Measurements from ENCODE around the gene TBC1D3B. TPM values are rescaled to one million over a fixed set of nuclear protein-coding genes. Genes with fewer than 3 reads are reported as not detected.
"Not testable (repeated sequence)": the region's sequence is repeated elsewhere in the genome, so short reads cannot be mapped to it uniquely, and the experiment has no call there.

Gene TBC1D3B
- 7.1 TPM for polyA plus RNA-seq
- long read RNA-seq, donor 1, result 0 reads
- long read RNA-seq, donor 2, result 0 reads
- long read RNA-seq, donor 3, result 0 reads
- long read RNA-seq, donor 4, result 0 reads
- long read RNA-seq, donor 5, result 0 reads
- long read RNA-seq, donor 6, result 0 reads
- long read RNA-seq, donor 7, result 0 reads
- long read RNA-seq, donor 8, result 0 reads
- long read RNA-seq, donor 9, result 0 reads
- long read RNA-seq, donor 10, result 0 reads
- long read RNA-seq, donor 11, result 0 reads

DNA sequence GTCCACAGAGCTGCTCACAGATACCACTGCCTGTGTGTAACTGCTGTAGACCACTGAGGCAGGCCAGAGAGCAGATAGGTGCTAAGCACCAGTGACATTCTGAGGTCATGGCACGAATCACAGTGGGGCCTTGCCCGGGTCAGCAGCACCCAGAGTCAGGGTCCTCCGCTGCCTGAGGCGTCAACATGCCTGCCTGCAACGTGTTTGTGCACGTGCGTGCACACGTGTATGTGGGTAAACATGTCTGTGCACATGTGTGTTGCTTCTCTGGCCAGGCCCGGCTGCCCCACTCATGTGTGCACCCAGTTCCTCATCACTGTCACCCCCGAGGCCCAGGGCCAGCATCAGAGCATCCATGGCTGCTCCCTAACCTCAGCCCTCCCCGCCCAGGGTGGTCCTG lies at the start of gene TBC1D3B:
TBC1D3B (minus strand) TSS at position 101 of the 400 bp plus-strand sequence. CDS start 1,586 bp downstream, outside the sequence.
- DNase-seq, result not testable (repeated sequence)
- no CpG with 5 or more reads among the region's 11 CpGs for WGBS (ENCODE audit: insufficient coverage, low lambda C conversion rate)

DNA sequence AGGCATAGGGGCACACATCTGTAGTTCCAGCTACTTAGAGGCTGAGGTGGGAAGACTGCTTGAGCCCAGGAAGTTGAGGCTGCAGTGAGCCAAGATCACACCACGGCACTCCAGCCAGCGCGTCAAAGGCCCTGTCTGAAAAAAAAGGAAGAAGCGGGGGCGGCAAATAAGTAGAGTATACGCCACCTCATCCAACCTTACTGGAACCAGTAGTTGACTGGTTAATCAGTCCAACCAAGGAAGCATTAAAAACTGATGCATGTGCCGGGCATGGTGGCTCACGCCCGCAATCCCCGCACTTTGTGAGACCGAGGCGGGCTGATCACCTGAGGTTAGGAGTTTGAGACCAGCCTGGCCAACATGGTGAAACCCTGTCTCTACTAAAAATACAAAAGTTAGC lies 46.5 kb upstream of the TBC1D3B start:
- H3K4me3 ChIP-seq (ENCODE audit: low read length); H3K4me1 ChIP-seq (ENCODE audit: control insufficient read depth, insufficient read depth, low read length); H3K27ac ChIP-seq (ENCODE audit: low read length); DNase-seq; H3K36me3 ChIP-seq (ENCODE audit: control insufficient read depth, insufficient read depth, low read length); H3K9me3 ChIP-seq (ENCODE audit: control insufficient read depth, low read depth, low read length); H3K27me3 ChIP-seq (ENCODE audit: control insufficient read depth, insufficient read depth, low read length): not testable (repeated sequence)
- WGBS (ENCODE audit: insufficient coverage, low lambda C conversion rate), result no CpG with 5 or more reads among the region's 12 CpGs

More for the DNA sequence above, at the start of gene TBC1D3B:
- not testable (repeated sequence) for H3K36me3 ChIP-seq (ENCODE audit: control insufficient read depth, insufficient read depth, low read length); H3K4me3 ChIP-seq (ENCODE audit: low read length); H3K27ac ChIP-seq (ENCODE audit: low read length); H3K27me3 ChIP-seq (ENCODE audit: control insufficient read depth, insufficient read depth, low read length); H3K4me1 ChIP-seq (ENCODE audit: control insufficient read depth, insufficient read depth, low read length); H3K9me3 ChIP-seq (ENCODE audit: control insufficient read depth, low read depth, low read length)

DNA sequence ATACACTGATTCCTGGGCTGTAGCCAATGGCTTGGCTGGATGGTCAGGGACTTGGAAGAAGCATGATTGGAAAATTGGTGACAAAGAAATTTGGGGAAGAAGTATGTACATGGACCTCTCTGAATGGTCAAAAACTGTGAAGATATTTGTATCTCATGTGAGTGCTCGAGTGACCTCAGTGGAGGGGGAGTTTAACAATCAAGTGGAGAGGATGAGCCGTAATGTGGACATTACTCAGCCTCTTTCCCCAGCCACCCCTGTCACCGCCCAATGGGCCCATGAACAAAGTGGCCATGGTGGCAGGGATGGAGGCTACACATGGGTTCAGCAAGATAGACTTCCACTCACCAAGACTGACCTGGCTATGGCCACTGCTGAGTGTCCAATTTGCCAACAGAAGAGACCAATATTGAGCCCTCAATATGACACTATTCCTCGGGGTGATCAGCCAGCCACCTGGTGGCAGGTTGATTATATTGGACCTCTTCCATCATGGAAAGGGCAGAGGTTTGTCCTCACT lies 45.2 kb upstream of the TBC1D3B start:
- not testable (repeated sequence) for H3K4me3 ChIP-seq (ENCODE audit: low read length); H3K36me3 ChIP-seq (ENCODE audit: control insufficient read depth, insufficient read depth, low read length); DNase-seq; H3K4me1 ChIP-seq (ENCODE audit: control insufficient read depth, insufficient read depth, low read length); H3K9me3 ChIP-seq (ENCODE audit: control insufficient read depth, low read depth, low read length); H3K27ac ChIP-seq (ENCODE audit: low read length); H3K27me3 ChIP-seq (ENCODE audit: control insufficient read depth, insufficient read depth, low read length)
- 83% methylated on average over 1 of the region's 4 CpGs for WGBS (ENCODE audit: insufficient coverage, low lambda C conversion rate)

DNA sequence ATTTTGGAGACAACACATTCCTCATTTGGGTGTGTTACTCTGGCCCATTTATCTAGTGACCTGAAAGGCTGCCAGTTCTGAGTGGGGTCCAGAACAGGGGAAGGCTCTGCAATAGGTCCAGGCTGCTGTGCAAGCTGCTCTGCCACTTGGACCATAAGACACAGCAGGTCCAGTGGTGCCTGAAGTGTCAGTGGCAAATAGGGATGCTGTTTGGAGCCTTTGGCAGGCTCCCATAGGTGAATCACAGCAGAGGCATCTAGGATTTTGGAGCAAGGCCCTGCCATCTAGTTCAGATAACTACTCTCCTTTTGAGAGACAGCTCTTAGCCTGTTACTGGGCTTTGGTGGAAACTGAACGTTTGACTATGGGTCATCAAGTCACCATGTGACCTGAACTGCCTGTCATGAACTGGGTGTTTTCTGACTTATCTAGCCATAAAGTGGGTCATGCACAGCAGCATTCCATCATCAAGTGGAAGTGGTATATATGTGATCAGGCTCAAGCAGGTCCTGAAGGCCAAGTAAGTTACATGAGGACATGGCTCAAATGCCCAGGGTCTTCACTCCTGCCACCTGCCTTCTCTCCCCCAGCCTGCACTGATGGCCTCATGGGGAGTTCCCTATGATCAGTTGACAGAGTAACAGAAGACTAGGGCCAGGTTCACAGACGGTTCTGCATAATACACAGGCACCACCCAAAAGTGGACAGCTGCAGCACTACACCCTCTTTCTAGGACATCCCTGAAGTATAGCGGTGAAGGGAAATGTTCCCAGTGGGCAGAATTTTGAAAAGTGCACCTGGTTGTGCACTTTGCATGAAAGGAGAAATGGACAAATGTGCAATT lies 44.5 kb upstream of the TBC1D3B start:
- 100% methylated on average over 1 of the region's 3 CpGs for WGBS (ENCODE audit: insufficient coverage, low lambda C conversion rate)
- H3K27ac ChIP-seq (ENCODE audit: low read length); H3K4me1 ChIP-seq (ENCODE audit: control insufficient read depth, insufficient read depth, low read length); H3K27me3 ChIP-seq (ENCODE audit: control insufficient read depth, insufficient read depth, low read length); H3K36me3 ChIP-seq (ENCODE audit: control insufficient read depth, insufficient read depth, low read length); DNase-seq; H3K9me3 ChIP-seq (ENCODE audit: control insufficient read depth, low read depth, low read length); H3K4me3 ChIP-seq (ENCODE audit: low read length): not testable (repeated sequence)

DNA sequence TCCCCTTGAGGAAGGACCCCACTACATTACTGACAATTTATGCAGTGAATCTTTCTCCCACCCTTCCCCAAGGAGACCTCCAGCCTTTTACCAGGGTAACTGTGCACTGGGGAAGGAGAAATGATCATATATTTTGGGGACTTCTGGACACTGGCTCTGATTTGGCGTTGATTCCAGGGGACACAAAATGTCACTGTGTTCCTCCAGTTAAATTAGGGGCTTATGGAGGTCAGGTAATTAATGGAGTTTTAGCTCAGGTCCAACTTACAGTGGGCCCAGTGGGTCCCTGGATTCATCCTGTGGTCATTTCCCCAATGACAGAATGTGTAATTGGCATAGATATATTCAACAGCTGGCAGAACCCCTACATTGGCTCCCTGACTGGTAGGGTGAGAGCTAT lies 43.1 kb upstream of the TBC1D3B start:
- not testable (repeated sequence) for DNase-seq; H3K4me1 ChIP-seq (ENCODE audit: control insufficient read depth, insufficient read depth, low read length); H3K27me3 ChIP-seq (ENCODE audit: control insufficient read depth, insufficient read depth, low read length); H3K4me3 ChIP-seq (ENCODE audit: low read length); H3K36me3 ChIP-seq (ENCODE audit: control insufficient read depth, insufficient read depth, low read length); H3K9me3 ChIP-seq (ENCODE audit: control insufficient read depth, low read depth, low read length); H3K27ac ChIP-seq (ENCODE audit: low read length)
- WGBS (ENCODE audit: insufficient coverage, low lambda C conversion rate), result 88% methylated on average over 1 of the region's 1 CpG

DNA sequence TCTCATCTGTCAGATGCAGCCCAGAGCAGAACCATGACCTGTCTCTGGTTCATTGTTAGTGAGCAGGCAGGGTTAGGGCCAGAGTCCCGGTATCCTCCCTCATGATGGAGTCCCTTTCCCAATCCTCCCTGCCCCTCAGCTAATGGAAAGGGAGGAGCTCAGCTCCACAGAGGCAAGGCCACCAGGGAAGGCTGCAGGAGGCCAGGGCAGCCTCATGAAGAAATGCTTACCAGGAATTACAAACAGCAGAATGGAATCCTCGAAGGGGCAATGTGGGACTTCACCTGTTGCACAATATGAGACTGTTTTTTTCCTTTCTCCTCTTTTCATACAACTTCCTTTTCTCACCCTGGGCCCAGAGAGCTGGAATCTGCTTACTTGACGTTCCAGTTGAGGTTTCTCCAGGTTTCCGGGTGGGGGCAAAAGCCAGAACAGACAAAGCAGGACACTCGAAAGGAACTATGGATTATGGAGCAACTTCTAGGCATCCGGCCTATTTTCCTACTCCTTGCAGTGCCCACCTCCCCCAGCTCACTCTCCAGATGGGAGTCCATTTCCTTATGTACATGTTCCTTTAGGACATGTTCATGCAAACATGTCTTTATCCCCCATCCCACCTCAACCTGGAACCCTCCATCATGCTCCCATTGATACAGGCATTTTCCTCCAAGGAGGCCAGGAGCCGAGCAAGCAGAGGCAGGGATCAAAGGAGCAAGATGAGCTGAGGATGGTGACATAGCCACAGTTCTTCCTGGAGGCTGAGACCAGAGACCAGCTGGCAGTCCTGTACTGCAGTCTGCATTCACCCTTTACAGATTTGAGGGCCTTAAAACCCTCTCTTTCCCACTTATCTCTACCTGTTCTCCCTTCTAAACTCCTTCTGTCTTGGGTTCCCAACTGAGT lies 39.2 kb upstream of the TBC1D3B start:
- not testable (repeated sequence) for H3K27me3 ChIP-seq (ENCODE audit: control insufficient read depth, insufficient read depth, low read length); H3K27ac ChIP-seq (ENCODE audit: low read length); H3K4me3 ChIP-seq (ENCODE audit: low read length); H3K36me3 ChIP-seq (ENCODE audit: control insufficient read depth, insufficient read depth, low read length); H3K9me3 ChIP-seq (ENCODE audit: control insufficient read depth, low read depth, low read length); H3K4me1 ChIP-seq (ENCODE audit: control insufficient read depth, insufficient read depth, low read length); DNase-seq
- WGBS (ENCODE audit: insufficient coverage, low lambda C conversion rate), result 82% methylated on average over 2 of the region's 7 CpGs

DNA sequence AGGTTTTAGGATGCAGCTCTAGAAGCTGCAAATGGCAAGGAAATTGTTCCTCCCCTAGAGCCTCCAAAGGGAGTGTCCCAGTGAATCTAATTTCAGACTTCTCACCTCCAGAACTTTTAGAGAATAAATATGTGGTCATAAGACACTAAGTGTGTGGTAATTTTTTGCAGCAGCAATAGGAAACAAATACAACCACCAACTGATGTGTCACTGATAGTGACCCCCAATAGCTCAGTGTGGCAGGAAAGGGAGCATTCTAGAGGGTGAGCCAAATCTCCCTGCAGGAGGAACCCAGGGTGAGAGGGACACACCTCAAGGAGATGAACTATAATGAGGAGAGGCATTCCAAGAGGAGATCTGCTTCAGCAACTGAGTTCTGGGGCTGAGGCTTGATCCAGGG lies 38.5 kb upstream of the TBC1D3B start:
- no peak for DNase-seq
- Histone ChIP-seq H3K4me3 (ENCODE audit: low read length) (no peak overlapping the region), H3K36me3 (ENCODE audit: control insufficient read depth, insufficient read depth, low read length) (no peaks in the 10 kb centered on the region), H3K27me3 (ENCODE audit: control insufficient read depth, insufficient read depth, low read length) (peaks cover 7% of the 10 kb centered on the region), H3K27ac (ENCODE audit: low read length) (no peak overlapping the region), H3K4me1 (ENCODE audit: control insufficient read depth, insufficient read depth, low read length) (no peaks in the 10 kb centered on the region), H3K9me3 (ENCODE audit: control insufficient read depth, low read depth, low read length) (no peaks in the 10 kb centered on the region)

DNA sequence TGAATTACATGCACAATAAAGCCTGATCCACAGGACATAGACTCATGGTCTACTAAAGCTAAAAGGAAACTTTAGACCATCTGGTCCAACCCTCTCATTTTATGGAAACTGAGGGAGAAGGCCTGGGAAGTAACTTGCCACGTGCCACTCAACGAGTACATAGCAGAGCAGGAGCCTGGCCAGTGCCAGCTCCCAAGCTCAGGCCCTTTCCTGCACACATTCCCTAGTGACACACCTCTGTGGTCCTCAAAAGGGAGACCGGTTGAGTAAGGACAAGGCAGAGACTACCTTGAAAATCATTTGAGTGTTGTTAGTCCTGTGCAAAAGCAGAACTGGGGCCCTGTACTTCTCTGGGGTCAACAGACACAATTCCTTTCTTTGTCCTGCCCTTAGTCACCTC lies 37.3 kb upstream of the TBC1D3B start:
- no peak for DNase-seq
- Histone ChIP-seq H3K9me3 (ENCODE audit: control insufficient read depth, low read depth, low read length) (no peaks in the 10 kb centered on the region), H3K27me3 (ENCODE audit: control insufficient read depth, insufficient read depth, low read length) (peaks cover 7% of the 10 kb centered on the region), H3K4me3 (ENCODE audit: low read length) (no peak overlapping the region), H3K27ac (ENCODE audit: low read length) (no peak overlapping the region), H3K36me3 (ENCODE audit: control insufficient read depth, insufficient read depth, low read length) (no peaks in the 10 kb centered on the region), H3K4me1 (ENCODE audit: control insufficient read depth, insufficient read depth, low read length) (no peaks in the 10 kb centered on the region)
- no CpG with 5 or more reads among the region's 3 CpGs for WGBS (ENCODE audit: insufficient coverage, low lambda C conversion rate)

DNA sequence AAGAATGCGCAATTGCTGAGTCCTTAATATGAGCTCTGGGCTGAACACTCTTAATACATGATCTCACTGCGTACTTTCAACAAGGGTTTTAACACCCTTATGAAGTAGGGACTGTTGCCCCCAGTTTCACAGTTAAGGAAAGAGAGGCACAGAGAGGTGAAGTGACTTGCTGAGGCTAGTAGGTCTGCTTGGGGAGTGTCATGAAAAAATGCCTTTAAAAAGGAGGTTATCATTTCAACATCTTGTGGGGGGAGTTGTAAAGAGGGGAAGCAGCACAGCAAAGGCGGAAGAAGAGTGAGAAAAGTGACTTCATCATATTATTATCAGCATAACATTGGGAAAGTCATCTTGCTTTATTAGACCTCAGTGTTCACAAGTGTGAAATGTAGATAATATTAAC lies 36.5 kb upstream of the TBC1D3B start:
- Histone ChIP-seq H3K27me3 (ENCODE audit: control insufficient read depth, insufficient read depth, low read length) (peaks cover 7% of the 10 kb centered on the region), H3K4me3 (ENCODE audit: low read length) (no peak overlapping the region), H3K9me3 (ENCODE audit: control insufficient read depth, low read depth, low read length) (no peaks in the 10 kb centered on the region), H3K27ac (ENCODE audit: low read length) (no peak overlapping the region), H3K4me1 (ENCODE audit: control insufficient read depth, insufficient read depth, low read length) (no peaks in the 10 kb centered on the region), H3K36me3 (ENCODE audit: control insufficient read depth, insufficient read depth, low read length) (no peaks in the 10 kb centered on the region)
- 89% methylated on average over 3 of the region's 3 CpGs for WGBS (ENCODE audit: insufficient coverage, low lambda C conversion rate)
- DNase-seq, result no peak

DNA sequence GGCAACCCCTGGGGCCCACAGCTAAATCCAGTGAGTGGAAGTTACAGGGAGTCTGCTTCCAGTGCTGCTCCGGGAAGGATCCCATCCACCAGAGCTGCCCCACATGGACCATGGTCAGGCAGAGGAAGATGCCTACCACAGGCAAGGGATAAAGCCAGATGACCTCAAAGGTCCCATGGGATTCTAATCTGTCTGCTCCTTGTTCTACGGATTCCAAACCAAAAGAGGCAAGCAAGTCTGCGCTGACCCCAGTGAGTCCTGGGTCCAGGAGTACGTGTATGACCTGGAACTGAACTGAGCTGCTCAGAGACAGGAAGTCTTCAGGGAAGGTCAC lies 35.8 kb upstream of the TBC1D3B start:
- H3K27me3 ChIP-seq (ENCODE audit: control insufficient read depth, insufficient read depth, low read length), result peaks cover 7% of the 10 kb centered on the region
- no peaks in the 10 kb centered on the region for H3K9me3 ChIP-seq (ENCODE audit: control insufficient read depth, low read depth, low read length)
- H3K4me3 ChIP-seq (ENCODE audit: low read length), result no peak overlapping the region
- no peaks in the 10 kb centered on the region for H3K36me3 ChIP-seq (ENCODE audit: control insufficient read depth, insufficient read depth, low read length)
- no peak for DNase-seq
- WGBS (ENCODE audit: insufficient coverage, low lambda C conversion rate), result no CpG with 5 or more reads among the region's 4 CpGs
- H3K27ac ChIP-seq (ENCODE audit: low read length), result no peak overlapping the region
- H3K4me1 ChIP-seq (ENCODE audit: control insufficient read depth, insufficient read depth, low read length), result no peaks in the 10 kb centered on the region
